Daoy (cell line): ENCODE results near the gene PERCC1. TPM values are rescaled to one million over a fixed set of nuclear protein-coding genes. Genes with fewer than 3 reads are reported as not detected.
A peak's percentile ranks its signal among the peaks of the same experiment; 100 is the strongest.

Experiments
- DNase-seq: peaks from one replicate; pipeline ENCODE4 v3.0.0-alpha.2; 2015; ENCODE audit warnings: low read depth
- total RNA-seq: library from RNA; depleted of rRNA; stranded (reverse); fragments of >200 nt; shearing (Covaris generic); gene quantifications from 2 replicates; pipeline ENCODE4 v1.2.3, GENCODE V29; 2014

PERCC1 gene
- total RNA-seq, 1 experiment from 2014 or later, result not detected

DNA sequence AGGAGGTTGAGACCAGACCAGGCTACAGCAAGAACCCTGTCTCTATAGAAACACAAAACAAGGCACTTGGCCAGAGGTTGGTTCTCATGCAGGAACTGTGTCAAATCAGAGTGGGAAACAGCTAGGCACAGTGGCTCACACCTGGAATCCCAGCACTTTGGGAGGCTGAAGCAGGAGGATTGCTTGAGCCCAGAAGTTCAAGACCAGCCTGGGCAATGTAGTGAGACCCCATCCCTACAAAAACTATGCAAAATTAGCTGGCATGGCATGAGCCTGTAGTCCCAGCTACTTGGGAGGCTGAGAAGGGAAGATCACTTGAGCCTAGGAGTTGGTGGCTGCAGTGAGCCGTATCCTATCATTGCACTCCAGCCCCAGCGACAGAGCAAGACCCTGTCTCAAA lies 18.0 kb upstream of the PERCC1 start:
- no peak for DNase-seq

DNA sequence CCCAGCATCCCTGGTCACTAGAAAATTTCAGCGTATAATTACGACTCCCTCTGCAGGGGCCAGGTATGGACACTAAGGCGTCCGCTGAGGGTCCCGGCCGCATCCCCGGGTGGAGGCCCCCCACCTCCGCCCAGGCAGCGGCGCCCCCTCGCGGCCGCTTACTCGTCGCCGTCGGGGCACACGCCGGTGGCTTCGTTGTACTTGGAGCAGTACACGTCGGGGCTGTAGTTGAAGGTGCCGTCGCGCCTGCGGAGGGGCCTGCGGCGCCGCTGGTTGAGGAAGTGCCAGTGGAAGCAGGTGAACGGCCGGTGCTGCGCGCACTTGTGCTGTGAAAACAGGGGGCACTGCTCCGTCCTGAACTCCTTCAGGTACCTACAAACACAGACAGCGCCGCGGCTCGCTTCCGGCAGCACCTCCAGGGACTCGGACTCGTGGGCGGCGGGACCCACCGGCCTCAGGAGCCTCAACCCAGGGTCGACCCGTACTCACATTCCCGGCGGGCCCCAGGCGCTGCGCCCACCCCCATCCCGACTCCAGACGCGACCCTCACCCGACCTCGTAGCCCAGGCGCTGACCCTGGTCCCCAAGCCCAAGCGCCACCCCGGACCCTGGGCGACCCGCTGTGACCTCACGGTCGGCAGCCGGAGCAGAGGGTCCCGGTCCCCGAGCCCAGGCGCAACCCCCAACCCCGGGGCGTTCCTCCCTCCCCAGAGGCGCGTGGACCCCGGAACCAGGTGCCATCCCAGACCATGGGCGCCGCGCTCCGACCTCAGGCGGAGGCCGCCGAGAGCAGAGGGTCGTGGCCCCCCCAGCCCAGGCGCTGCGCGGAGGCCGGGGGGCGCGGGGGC lies 17.0 kb upstream of the PERCC1 start:
- peak; percentile 45 for DNase-seq

DNA sequence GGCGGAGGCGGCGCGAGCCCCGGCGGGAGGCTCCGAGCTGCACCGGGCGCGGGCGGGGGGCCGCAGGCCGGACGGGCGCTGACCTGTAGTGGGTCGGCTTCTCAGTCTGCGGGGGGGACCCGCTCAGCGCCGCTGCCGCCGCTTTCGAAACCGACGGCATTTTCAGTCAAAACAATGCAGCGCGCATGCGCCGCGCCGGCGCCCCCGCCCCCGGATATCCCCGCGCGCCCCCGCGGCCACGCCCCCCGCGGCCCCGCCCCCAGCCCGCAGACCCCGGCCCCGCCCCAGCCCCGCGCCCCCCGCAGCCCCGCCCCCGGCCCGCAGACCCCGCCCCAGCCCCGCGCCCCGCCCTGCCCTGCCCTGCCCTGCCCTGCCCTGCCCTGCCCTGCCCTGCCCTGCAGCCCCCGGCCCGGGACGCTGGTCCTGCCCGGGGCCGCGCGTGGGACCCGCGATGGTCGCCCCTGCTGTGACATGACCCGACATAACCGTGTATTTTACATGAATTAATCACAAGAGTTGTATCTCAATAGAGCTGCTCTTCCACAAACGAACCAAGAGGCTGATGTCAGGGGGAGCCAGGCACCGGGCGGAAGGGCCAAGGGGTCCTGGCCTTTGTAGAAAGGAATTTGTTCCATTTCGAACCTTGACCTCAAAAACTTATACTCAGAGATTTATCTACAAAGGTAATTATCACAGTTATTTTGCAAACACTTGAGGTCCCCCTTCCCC lies 16.2 kb upstream of the PERCC1 start, which contains the start of gene UNKL:
TSS of gene UNKL (minus strand) at position 173 of the 729 bp plus-strand sequence. CDS start at position 160, 13 bp downstream.
- DNase-seq, result peak; percentile 65

DNA sequence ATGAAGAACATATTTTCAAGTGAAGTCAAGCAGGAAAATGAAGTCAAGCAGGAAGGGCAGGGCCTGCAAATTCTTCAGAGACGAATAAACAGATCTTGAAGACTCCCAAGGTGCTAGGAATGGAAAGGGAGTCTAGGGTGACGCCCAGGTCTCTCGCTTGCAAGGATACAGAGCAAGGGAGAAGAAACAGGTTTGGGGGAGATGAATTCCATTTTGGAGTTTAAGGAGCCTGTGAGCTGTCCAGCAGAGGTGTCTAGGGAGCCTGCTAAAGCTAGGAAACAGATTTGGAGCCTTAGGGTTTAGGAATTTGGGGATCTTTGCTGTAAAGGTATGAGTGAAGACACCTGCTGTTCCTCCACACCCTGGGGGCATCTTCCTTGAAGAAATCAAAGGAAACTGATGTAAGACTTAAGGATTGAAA lies 14.3 kb upstream of the PERCC1 start:
- no peak for DNase-seq

DNA sequence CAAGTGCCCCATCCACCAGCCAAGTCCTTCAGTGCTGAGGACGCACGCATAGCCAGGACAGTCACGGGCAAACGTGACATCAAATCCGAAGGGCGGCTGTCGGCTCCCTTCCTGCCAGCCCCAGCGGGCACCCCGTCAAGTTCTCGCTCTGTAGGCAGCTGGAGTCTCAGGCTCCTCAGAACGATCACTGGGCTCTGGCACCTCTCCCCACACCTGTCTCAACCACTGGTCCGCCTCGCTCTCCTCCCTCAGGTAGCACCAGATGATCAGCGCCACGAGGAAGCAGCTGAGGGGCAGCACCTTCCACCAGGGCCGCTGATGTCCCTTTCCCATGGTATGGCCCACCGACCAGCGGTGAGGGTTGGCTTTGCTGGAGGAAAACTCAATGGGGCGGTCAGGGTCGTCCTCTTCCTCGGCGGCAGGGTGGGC lies 10.8 kb upstream of the PERCC1 start:
- DNase-seq, result no peak

DNA sequence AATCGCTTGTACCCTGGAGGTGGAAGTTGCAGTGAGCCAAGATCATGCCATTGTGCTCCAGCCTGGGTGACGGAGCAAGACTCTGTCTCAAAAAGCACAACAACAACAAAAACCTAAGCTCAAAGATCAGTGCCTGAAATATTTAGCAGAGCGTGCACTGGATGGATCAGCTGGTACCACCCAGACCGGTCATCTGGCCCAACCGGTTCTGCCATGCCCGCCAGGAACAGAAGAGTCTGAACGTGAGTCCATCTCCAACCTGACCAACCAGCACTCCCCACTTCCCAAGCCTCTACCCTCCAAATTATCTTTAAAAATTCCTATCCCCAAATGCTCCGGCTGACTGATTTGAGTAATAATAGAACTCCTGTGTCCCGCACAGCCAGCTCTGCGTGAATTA lies 8.8 kb upstream of the PERCC1 start:
- DNase-seq, result no peak

DNA sequence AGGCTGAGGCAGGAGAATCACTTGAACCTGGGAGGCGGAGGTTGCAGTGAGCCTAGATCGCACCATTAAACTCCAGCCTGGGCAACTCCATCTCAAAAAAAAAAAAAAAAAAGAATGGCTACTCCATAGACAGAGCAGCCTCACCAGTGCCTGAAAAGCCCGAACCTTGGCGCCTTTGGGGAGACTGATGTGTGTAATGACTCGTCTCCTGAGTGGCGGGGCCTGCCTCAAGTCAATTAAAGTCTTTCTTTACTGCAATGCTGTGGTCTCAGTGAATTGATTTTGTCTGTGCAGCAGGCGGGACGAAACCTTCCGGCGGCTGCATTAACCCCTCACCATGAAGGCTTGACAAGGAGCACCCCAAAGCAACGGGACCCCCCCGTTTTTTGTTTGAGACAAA lies 6.8 kb upstream of the PERCC1 start:
- no peak for DNase-seq

DNA sequence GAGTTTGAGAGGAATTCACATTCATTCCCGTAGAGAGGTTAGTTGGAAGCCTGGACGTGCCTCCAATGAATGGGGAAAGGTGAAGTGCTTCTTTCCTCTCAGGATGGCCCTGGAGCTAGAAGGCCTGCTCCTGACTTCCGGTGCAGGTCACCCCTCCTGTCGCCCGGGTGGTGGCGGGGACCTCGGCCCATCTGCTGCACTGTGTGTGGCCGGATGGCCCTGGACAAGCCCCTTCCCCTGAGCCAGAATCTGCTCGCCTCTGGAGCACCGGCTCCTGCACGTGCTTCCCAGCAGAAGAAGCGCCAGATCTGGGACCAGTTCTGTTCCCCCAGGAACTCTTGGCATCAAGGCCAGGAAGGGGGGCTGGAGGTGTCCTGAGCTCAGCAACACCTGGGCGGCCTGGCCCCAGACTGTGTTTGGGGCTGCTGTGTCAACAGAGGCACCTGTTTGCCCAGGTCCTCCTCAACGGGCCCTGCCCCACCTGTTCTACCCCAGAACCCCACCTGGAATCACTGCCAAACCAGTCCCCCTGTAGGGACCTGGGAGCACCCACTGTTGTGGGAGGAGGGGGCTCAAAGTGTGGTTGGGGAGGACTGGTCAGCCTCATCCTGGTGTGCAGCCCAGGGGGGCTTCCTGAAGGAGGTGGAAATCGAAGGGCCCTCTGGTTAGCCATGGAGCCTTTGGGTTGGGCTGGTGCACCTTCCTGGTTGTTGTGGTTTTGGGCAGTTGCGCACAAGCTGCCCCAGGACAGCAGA lies 5.1 kb upstream of the PERCC1 start:
- DNase-seq, result no peak

DNA sequence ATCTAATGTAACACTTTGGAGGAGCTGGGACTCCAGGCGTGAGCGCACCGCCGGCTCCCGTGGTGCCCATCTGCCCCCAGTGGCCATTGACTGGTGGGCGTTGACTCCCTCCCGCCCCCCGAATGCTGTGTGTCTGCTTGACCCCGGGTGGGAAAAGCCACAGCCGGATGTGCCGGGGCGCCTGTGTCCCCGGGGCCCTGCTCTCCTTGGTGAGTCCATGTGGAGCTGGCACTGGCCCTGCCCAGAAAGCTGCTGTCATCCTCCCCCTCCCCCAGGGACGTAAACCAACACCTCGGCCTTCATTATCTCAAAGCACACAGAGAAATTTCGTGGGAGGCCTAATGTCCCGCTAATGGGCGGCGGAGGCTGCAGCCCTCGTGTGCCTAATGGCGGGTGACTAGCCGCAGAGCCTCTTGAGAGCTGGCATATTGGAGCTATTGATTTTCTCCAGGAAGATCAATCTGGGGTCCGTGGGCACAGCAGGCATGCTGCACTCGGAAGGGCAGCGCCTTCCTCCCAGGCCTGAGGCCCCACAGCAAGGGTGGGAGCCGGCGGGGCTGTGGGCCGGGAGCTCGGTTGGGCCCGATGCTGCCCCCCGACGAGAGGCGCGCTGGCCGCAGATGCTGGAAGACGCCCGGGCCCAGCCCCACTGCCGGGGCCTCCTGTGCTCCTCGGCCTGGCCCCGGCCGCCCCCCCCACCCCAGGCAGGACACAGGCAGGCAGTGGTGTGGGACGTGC lies 4.0 kb upstream of the PERCC1 start:
- no peak for DNase-seq

DNA sequence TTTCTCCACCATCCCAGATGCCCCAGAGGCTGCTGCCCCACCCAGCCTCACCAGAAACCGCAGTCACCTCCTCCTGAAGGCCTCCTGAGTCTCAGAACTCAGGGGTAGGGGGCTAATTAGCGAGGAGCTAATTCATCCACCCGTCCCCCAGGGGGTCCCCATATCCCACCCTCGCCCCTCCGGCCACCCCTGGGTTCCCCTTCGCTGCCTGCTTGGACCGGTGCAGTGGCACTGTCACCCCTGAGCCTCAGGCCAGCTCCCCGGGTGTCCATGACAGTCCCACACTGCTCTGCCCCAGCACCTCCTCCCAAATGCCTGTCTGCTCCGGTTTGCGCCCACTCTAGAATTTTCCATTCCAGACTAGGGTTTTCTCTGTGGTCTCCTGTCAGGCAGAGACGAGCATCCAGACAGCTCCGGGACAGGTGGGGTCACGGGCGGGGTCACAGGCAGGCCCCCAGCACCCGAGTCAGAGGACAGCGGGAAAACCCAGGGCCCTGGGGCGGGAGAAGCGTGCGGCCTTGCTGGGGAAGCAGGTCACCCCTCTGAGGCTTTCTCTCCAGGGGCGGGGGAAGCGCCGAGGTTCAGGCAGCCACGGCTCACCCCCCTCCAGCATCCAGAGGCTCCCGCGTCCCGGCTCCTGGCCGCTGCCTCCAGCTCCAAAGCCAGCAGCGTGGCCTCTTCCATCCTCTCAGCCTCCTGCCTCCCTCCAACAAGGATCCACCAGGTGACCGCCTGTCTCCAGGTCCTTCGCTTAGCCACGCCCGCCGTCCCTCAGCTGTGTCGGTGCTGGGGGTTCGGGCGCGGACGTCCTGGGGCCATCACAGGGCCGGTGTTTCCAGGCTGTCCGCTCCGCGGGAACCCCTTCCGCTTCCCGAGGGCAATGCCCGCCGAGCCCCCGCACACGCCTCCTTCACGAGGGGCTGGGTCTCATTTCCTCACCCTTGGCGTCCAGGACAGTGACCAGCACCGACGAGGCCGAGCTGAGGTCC lies 3.1 kb upstream of the PERCC1 start:
- no peak for DNase-seq

DNA sequence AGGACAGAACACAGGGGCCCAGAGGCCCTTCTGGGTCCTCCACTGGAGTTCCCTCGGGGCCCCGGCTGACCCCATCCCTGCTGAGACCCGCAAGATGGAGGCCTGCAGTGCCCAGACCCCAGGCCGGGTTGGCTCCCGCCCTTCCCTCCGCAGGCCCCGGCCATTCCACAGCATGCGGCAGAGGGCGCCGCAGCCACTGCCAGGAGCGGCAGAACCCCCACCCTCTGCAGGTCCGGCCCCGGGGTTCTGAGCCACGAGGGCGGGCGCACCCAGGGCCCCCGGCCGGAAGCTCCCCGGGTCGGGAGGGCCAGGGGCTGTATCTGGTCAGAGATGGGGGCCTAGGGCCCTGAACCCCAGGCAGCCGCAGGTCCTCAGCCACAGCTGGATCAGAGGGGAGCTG lies 2.4 kb upstream of the PERCC1 start:
- peak; percentile 51 for DNase-seq

DNA sequence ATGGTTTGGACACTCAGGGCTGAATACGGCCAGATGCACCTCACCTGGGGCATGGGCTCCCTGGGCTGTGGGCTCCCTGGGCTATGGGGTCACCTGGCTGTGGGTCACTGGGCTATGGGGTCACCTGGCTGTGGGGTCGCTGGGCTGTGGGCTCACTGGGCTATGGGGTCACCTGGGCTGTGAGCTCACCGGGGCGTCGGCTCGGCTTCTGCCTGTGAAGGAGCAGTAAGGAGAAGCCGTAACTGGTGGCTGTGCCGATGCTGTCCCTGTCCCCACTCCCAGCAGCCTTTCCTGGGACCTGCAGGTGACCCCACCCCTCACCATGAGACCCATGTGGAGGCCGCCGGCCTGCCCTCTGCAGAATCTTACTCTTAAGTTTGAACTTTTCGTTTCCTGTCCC lies 1.9 kb upstream of the PERCC1 start:
- no peak for DNase-seq

DNA sequence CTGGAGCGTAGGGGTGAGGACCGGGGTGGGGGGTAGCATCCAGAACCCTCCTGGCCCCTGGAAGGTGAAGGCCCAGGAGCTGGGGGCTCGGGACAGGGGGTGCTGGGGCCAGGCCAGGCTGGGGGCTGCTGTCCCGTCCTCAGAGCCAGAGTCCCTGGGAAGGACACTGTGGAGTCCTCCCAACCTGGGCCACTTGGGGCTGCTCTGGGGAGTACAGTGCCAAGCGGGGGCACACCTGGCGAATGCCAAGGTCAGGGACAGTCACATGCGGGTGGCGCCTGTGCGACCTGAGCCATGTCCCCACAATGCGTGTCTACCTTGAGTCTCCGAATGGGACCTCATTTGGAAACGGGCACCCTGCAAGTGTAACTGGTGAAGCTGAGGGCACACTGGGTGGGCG lies 1.2 kb upstream of the PERCC1 start:
- no peak for DNase-seq

DNA sequence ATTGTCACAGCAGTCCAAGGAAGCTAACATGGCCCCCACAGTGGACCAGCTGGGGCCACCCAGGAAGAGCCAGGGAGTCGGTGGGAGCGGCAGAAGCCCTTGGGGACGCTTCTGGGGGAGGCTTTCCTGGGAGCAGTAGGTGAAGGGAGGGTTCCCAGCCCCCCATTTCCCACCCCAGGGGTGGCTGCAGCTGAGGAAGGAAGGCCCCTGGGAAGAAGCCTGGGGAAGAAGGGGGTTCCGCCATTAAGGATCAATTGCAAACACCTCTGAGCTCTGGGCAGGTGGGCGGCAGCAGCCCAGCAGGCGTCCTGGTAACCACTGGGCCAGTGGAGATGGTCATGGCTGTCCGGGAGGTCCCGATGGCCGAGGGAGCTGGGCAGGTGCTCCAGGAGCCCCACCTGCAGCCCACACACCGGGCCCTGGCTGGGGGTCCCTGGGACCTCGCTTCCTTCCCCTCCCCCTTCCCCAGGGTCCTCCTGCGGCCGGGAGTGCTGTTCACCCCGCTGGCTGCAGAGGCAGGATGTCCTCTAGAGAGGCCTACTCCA lies 592 bp upstream of the PERCC1 start:
- DNase-seq, result no peak

DNA sequence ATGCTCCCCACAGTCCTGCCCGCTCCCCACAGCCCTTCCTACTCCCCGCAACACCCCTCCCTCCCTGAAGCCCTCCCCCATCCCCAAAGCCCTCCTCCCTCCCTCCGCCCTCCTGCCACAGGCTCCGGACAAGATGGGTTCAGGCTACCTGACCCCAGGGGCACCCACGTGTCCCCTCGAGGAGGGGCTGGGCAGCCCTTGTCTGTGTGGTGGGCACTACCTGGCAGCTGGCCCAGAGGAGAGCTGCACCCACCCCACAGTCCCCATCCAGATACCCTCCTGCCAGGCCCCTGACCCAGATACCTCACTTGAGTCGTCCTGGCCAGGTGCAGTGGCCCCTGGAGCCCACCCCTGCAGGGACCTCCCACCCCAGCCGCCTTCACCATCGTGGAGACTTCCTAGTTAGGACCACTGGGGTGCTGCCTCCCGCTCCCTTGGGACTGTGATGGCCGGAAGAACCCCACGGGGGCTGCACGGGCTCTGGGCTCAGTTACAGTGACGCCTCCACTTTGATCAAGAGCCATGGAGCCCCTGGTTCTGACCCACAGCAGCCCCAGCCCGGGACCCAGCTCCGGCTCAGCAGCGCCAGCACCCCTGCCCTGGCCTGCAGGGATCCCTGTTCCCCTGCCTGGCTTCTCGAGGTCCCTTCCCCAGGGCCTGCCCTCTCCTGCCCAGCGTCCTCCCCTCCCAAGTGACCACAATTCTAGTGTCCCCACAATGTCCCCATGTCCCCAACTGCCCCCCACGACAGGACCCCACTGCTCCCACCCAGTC lies 806 bp downstream of the PERCC1 start:
- DNase-seq, result no peak

DNA sequence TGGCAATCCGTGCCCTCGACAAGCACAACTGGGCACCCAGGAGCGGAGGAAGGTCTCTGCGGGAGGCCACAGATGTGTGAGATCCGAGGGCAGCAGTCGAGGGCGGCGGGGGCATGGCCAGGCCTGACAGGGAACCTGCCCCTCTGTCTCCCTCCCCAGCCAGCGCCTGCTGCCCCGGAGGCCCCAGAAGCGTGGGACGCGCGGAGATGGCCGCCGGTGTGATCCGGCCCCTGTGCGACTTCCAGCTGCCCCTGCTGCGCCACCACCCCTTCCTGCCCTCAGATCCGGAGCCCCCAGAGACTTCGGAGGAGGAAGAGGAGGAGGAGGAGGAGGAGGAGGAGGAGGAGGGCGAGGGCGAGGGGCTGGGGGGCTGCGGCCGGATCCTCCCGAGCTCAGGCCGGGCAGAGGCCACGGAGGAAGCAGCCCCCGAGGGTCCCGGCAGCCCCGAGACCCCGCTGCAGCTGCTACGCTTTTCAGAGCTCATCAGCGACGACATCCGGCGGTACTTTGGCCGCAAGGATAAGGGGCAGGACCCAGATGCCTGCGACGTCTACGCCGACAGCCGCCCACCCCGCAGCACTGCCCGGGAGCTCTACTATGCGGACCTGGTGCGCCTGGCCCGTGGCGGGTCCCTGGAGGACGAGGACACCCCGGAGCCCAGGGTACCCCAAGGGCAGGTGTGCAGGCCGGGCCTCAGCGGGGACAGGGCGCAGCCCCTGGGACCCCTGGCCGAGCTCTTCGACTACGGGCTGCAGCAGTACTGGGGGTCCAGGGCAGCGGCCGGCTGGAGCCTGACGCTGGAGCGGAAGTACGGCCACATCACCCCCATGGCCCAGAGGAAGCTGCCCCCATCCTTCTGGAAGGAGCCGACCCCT lies 1.7 kb downstream of the PERCC1 start:
- no peak for DNase-seq

DNA sequence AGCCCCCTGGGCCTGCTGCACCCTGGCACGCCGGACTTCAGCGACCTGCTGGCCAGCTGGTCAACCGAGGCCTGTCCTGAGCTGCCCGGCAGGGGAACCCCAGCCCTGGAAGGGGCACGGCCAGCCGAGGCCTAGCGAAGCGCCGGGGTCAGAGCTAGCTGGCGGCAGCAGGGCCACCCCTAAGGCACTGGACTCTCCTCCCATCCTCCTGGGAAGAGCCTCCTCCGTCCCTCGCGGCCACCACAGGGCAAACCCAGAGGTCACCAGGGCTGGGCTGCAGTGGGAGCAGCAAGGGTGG lies 2.3 kb downstream of the PERCC1 start:
- DNase-seq, result no peak

DNA sequence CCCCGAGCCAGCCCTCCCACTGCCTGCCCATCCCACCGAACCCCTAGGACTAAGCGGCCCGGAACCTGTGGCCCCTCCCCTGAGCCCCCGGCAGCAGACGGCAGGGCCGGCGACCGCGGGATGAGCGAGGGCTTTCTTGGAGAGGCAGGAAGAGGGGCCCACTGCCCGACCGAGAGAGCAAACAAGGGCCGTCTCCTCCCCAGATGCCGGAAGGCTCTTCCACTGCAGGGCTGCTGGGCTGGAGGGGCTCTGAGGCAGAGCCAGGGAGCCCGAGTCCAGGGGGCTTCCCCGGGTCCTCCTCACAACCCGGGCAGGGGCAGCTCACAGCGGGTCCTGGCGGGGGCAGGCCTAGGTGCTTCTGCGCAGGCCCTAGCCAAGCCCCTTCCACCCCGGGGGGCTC lies 2.9 kb downstream of the PERCC1 start:
- no peak for DNase-seq
